ENCODE data around the gene MEA1.

MEA1 gene

GRCh38 chr6:42969431-42969830 lies 44.3 kb downstream of the MEA1 start:
- no peak for DNase-seq

- no peak for DNase-seq
Observed at GRCh38 chr6:42968783-42969182, 45.0 kb downstream of the MEA1 start.

GRCh38 chr6:42968126-42968701 lies 45.5 kb downstream of the MEA1 start:
- no peak for DNase-seq

GRCh38 chr6:42967228-42967627 lies 46.5 kb downstream of the MEA1 start:
- no peak for DNase-seq

GRCh38 chr6:42966571-42966970 lies 47.2 kb downstream of the MEA1 start:
- DNase-seq, result no peak

- DNase-seq, result no peak
Observed at GRCh38 chr6:42963855-42964605, 49.7 kb downstream of the MEA1 start.

GRCh38 chr6:42963179-42963854 lies 50.4 kb downstream of the MEA1 start:
- DNase-seq, result no peak

GRCh38 chr6:42962502-42963178 lies 51.1 kb downstream of the MEA1 start:
- DNase-seq, result no peak

GRCh38 chr6:42962096-42962495 lies 51.6 kb downstream of the MEA1 start:
- DNase-seq, result no peak
